Sigmoid colon (tissue), 7 donors: ENCODE measurements around the gene CEP63. TPM values are rescaled to one million over a fixed set of nuclear protein-coding genes. Genes with fewer than 3 reads are reported as not detected.

Source experiments
- DNase-seq: peaks from one replicate; pipeline ENCODE4 v3.0.0-alpha.2; 2019
- H3K27ac ChIP-seq, 4 donors: fragments of 200-600 bp; sonication (generic); one replicate each; pipeline ENCODE4 v1.5.1; 2016 to 2019; ENCODE audit warnings: mild to moderate bottlenecking in 1 of 4
- H3K27me3 ChIP-seq, 3 donors: fragments of 200-600 bp; sonication (generic); one replicate each; pipeline ENCODE4 v1.5.1; 2019; ENCODE audit warnings: mild to moderate bottlenecking in 1 of 3
- H3K36me3 ChIP-seq, 4 donors: fragments of 200-600 bp; sonication (generic); one replicate each; pipeline ENCODE4 v1.5.1; 2016 to 2019
- H3K4me1 ChIP-seq, 4 donors: fragments of 200-600 bp; sonication (generic); one replicate each; pipeline ENCODE4 v1.5.1; 2017 to 2019
- H3K4me3 ChIP-seq, 4 donors: fragments of 200-600 bp; sonication (generic); one replicate each; pipeline ENCODE4 v1.5.1; 2017 to 2019; ENCODE audit warnings: mild to moderate bottlenecking in 2 of 4, moderate library complexity in 1 of 4
- H3K9me3 ChIP-seq, 4 donors: fragments of 200-600 bp in 3 of 4; sonication (generic) in 3 of 4; one replicate each; pipeline versions ENCODE4 v1.5.1 to v1.6.1; 2013 to 2019
- CTCF ChIP-seq, 4 experiments: fragments of 450-650 bp in 3 of 4; fragments of 200-600 bp in 1 of 4; IDR thresholded peaks; one replicate each; pipeline ENCODE4 v1.5.1; 2016 to 2019; ENCODE audit warnings: antibody characterized with exemption in 4 of 4, mild to moderate bottlenecking in 3 of 4, moderate library complexity in 2 of 4
- EP300 ChIP-seq, 4 donors: sonication (generic); formaldehyde crosslinking; IDR thresholded peaks; one replicate each; pipeline ENCODE4 v1.6.1; 2017; ENCODE audit warnings: antibody characterized with exemption in 4 of 4
- POLR2A ChIP-seq, 2 donors: fragments of 450-650 bp; IDR thresholded peaks; one replicate each; pipeline ENCODE4 v1.6.1; 2016; ENCODE audit warnings: antibody characterized with exemption in 2 of 2, mild to moderate bottlenecking in 2 of 2, moderate library complexity in 2 of 2
- POLR2AphosphoS5 ChIP-seq, 4 donors: sonication (generic); formaldehyde crosslinking; IDR thresholded peaks; one replicate each; pipeline ENCODE4 v1.6.1; 2017; ENCODE audit warnings: antibody characterized with exemption in 4 of 4
- WGBS, 2 donors: extraction: QIAGEN DNeasy Blood & Tissue Kit; methylation state at CpG; one replicate each; pipeline ENCODE4 v1.1.7; 2013; 5-methylcytosine and 5-hydroxymethylcytosine counted together
- intact Hi-C: fragments of 100-400 bp; cut with DNase I; formaldehyde crosslinking; loops from one replicate; pipeline ENCODE4 v1.15.1; 2023
- polyA plus RNA-seq, 3 donors: library from polyadenylated mRNA; stranded (reverse); fragments of 200-250 nt; gene quantifications; one replicate each; pipeline ENCODE4 v1.2.3, GENCODE V29; 2013
- total RNA-seq, 4 donors: library from RNA; depleted of rRNA; stranded (reverse); fragments of >200 nt; gene quantifications; one replicate each; pipeline ENCODE4 v1.1.0, GENCODE V29; 2016
- donor health status: healthy with polysubstance abuse.
- donor health status: Bipolar disorder and iron deficiency.
- donor health status: healthy.

The CEP63 gene
- total and polyA plus RNA-seq, 7 donors, result 16.6 to 33.5 (median 22.5) TPM

- H3K36me3 ChIP-seq, result peaks cover 5 to 51% (median 25%) of the 10 kb centered on the region in 4 donors
- no peaks in the 10 kb centered on the region for H3K9me3 ChIP-seq
- no peaks in the 10 kb centered on the region for H3K27me3 ChIP-seq
- H3K27ac ChIP-seq, result peak overlapping the region in 1 of 4 donors; percentile 94
- WGBS, 2 donors, result 96 to 97% methylated on average over 3 of the region's 3 CpGs
- no peak overlapping the region for H3K4me3 ChIP-seq
- intact Hi-C loops, result no loop called here
- peaks cover 0 to 36% (median 28%) of the 10 kb centered on the region in 4 donors for H3K4me1 ChIP-seq
- no peak for TF ChIP-seq EP300 (IDR thresholded peaks at IDR 0.05)
- TF ChIP-seq CTCF (IDR thresholded peaks at IDR 0.05), result no peak
- TF ChIP-seq POLR2AphosphoS5 (IDR thresholded peaks at IDR 0.05), result no peak
- TF ChIP-seq POLR2A (IDR thresholded peaks at IDR 0.05), result no peak
- no peak for DNase-seq
These were observed 3.2 kb upstream of the CEP63 start for GRCh38 chr3:134482622-134483021.

- DNase-seq, result no peak
- Histone ChIP-seq H3K4me3 (no peak overlapping the region), H3K27ac (peak overlapping the region; percentile 11 to 94 (median 31)), H3K27me3 (no peaks in the 10 kb centered on the region), H3K9me3 (no peaks in the 10 kb centered on the region), H3K36me3 (peaks cover 5 to 44% (median 19%) of the 10 kb centered on the region in 4 donors), H3K4me1 (peaks cover 0 to 41% (median 32%) of the 10 kb centered on the region in 4 donors)
- intact Hi-C loops, result no loop called here
- 72 to 90% methylated on average over 7 of the region's 7 CpGs for WGBS, 2 donors
- no peak for TF ChIP-seq EP300 (IDR thresholded peaks at IDR 0.05)
- no peak for TF ChIP-seq POLR2A (IDR thresholded peaks at IDR 0.05)
- no peak for TF ChIP-seq POLR2AphosphoS5 (IDR thresholded peaks at IDR 0.05)
- no peak for TF ChIP-seq CTCF (IDR thresholded peaks at IDR 0.05)
These were observed 2.5 kb upstream of the CEP63 start for GRCh38 chr3:134483195-134483900.

- intact Hi-C loops, result loop anchor here (5.0 kb wide), 4 partner anchors 113 to 1763 kb away; partner anchors contain the start of genes AMOTL2, CDV3 and NPHP3
- Histone ChIP-seq H3K4me3 (peak overlapping the region; percentile 59 to 81 (median 75)), H3K27ac (peak overlapping the region; percentile 94 to 97 (median 96)), H3K4me1 (peaks cover 0 to 41% (median 32%) of the 10 kb centered on the region in 4 donors), H3K9me3 (no peaks in the 10 kb centered on the region), H3K27me3 (no peaks in the 10 kb centered on the region), H3K36me3 (peaks cover 5 to 27% (median 17%) of the 10 kb centered on the region in 4 donors)
- WGBS, 2 donors, result 0% methylated on average over 24 of the region's 24 CpGs
- TF ChIP-seq POLR2A (IDR thresholded peaks at IDR 0.05), result no peak
- no peak for TF ChIP-seq EP300 (IDR thresholded peaks at IDR 0.05)
- peak in 1 of 4 donors; percentile 60 for TF ChIP-seq POLR2AphosphoS5 (IDR thresholded peaks at IDR 0.05)
- TF ChIP-seq CTCF (IDR thresholded peaks at IDR 0.05), result no peak
- DNase-seq, result no peak
These were observed 661 bp upstream of the CEP63 start for GRCh38 chr3:134485075-134485717.

- DNase-seq, result no peak
- Histone ChIP-seq H3K9me3 (no peaks in the 10 kb centered on the region), H3K27ac (peak overlapping the region; percentile 94 to 97 (median 96)), H3K36me3 (peaks cover 1 to 13% (median 5%) of the 10 kb centered on the region in 4 donors), H3K4me3 (peak overlapping the region; percentile 59 to 81 (median 75)), H3K4me1 (peaks cover 0 to 41% (median 32%) of the 10 kb centered on the region in 4 donors), H3K27me3 (no peaks in the 10 kb centered on the region)
- TF ChIP-seq EP300 (IDR thresholded peaks at IDR 0.05), result no peak
- TF ChIP-seq POLR2A (IDR thresholded peaks at IDR 0.05), result no peak
- TF ChIP-seq POLR2AphosphoS5 (IDR thresholded peaks at IDR 0.05), result no peak
- no peak for TF ChIP-seq CTCF (IDR thresholded peaks at IDR 0.05)
- intact Hi-C loops, result loop anchor here (5.0 kb wide), 4 partner anchors 114 to 1764 kb away; partner anchors contain the start of genes AMOTL2, CDV3 and NPHP3
- 1% methylated on average over 17 of the region's 17 CpGs for WGBS, 2 donors
These were observed 752 bp downstream of the CEP63 start for GRCh38 chr3:134486577-134487041.
